Limb (tissue), 2 donors: ENCODE results near the gene STK11IP.
"Not testable (repeated sequence)": the region's sequence is repeated elsewhere in the genome, so short reads cannot be mapped to it uniquely, and the experiment has no call there.

Experiments used
- DNase-seq, 2 donors: peaks; one replicate each; pipeline ENCODE4 v3.0.0-alpha.2; 2016; ENCODE audit errors: extremely low spot score in 2 of 2

STK11IP gene

GRCh38 chr2:219648176-219648575 is 50.5 kb downstream of the STK11IP start:
- no peak for DNase-seq

GRCh38 chr2:219648963-219649362 is 51.3 kb downstream of the STK11IP start:
- DNase-seq: no peak

GRCh38 chr2:219650426-219651248 is 53.0 kb downstream of the STK11IP start:
- no peak for DNase-seq

GRCh38 chr2:219651656-219652055 is 54.0 kb downstream of the STK11IP start:
- DNase-seq: not testable (repeated sequence)

- no peak for DNase-seq
These were observed 58.9 kb downstream of the STK11IP start for GRCh38 chr2:219656526-219656925.

GRCh38 chr2:219658196-219658846 is 60.7 kb downstream of the STK11IP start:
- no peak for DNase-seq

GRCh38 chr2:219658874-219659273 is 61.2 kb downstream of the STK11IP start:
- no peak for DNase-seq

- DNase-seq: no peak
These were observed 63.7 kb downstream of the STK11IP start for GRCh38 chr2:219661197-219661954.

- DNase-seq: no peak
These were observed 64.3 kb downstream of the STK11IP start for GRCh38 chr2:219661955-219662395.

GRCh38 chr2:219662566-219662965 is 64.9 kb downstream of the STK11IP start:
- DNase-seq: no peak

GRCh38 chr2:219663116-219663762 is 65.6 kb downstream of the STK11IP start:
- no peak for DNase-seq

- no peak for DNase-seq
These were observed 66.4 kb downstream of the STK11IP start for GRCh38 chr2:219664041-219664440.

GRCh38 chr2:219664944-219665343 is 67.3 kb downstream of the STK11IP start:
- DNase-seq: peak; percentile 69 to 70

- no peak for DNase-seq
These were observed 68.3 kb downstream of the STK11IP start for GRCh38 chr2:219665926-219666325.
